H1 (cell line): Measurements from ENCODE around the gene DMBT1. TPM values are rescaled to one million over a fixed set of nuclear protein-coding genes. Genes with fewer than 3 reads are reported as not detected.

Experiments used
- CHD7 ChIP-seq: fragments of 300-600 bp; sonication (generic); IDR thresholded peaks from 2 replicates; pipeline ENCODE4 v1.7.1; 2012; ENCODE audit warnings: low read length, moderate library complexity, mild to moderate bottlenecking, inconsistent platforms; ENCODE audit not compliant: insufficient replicate concordance
- GTF2F1 ChIP-seq: IDR thresholded peaks from 2 replicates; pipeline ENCODE4 v1.6.1; 2012; ENCODE audit warnings: low read depth, low read length, improper control_type of control experiment, borderline replicate concordance
- JUN ChIP-seq: IDR thresholded peaks from 2 replicates; pipeline ENCODE4 v1.6.1; 2011; ENCODE audit warnings: low read depth, mild to moderate bottlenecking, improper control_type of control experiment, low read length
- NRF1 ChIP-seq: IDR thresholded peaks from 2 replicates; pipeline ENCODE4 v1.6.1; 2011; ENCODE audit warnings: mild to moderate bottlenecking, low read depth, low read length, improper control_type of control experiment
- PHF8 ChIP-seq: fragments of 200-600 bp; sonication (generic); conservative IDR thresholded peaks from 2 replicates; pipeline ENCODE4 v1.7.1; 2012; ENCODE audit warnings: low read depth, mild to moderate bottlenecking, inconsistent platforms, low read length, moderate library complexity
- RAD21 ChIP-seq, 2 experiments: IDR thresholded peaks in 1 of 2; conservative IDR thresholded peaks in 1 of 2; 2 replicates each; pipeline ENCODE4 v1.6.1; 2011; ENCODE audit warnings: low read depth in 2 of 2, low read length in 2 of 2, improper control_type of control experiment in 1 of 2, inconsistent platforms in 1 of 2, mild to moderate bottlenecking in 1 of 2, moderate library complexity in 1 of 2
- RNF2 ChIP-seq: fragments of 200-900, 300-1000 bp; sonication (generic); IDR thresholded peaks from 2 replicates; pipeline ENCODE4 v1.7.1; 2016; ENCODE audit warnings: borderline replicate concordance, low read depth, mild to moderate bottlenecking, antibody characterized with exemption, low read length; ENCODE audit not compliant: poor library complexity, severe bottlenecking; ENCODE audit errors: missing control alignments
- SP4 ChIP-seq: IDR thresholded peaks from 2 replicates; pipeline ENCODE4 v1.6.1; 2012; ENCODE audit warnings: low read length, inconsistent platforms
- TAF1 ChIP-seq: IDR thresholded peaks from 2 replicates; pipeline ENCODE4 v1.6.1; 2011; ENCODE audit warnings: mild to moderate bottlenecking, low read depth, low read length
- YY1 ChIP-seq: IDR thresholded peaks from 2 replicates; pipeline ENCODE4 v1.6.1; 2011; ENCODE audit warnings: low read depth, mild to moderate bottlenecking, low read length
- polyA plus RNA-seq, 7 experiments: library from polyadenylated mRNA; depleted of rRNA in 3 of 7; stranded (reverse) in 5 of 7; unstranded in 2 of 7; fragments of >200 nt in 5 of 7; fragments of 200-250 nt in 2 of 7; gene quantifications; 1 replicate in 5 of 7; 2 replicates in 1 of 7; 4 replicates in 1 of 7; pipeline versions ENCODE4 v1.2.1 to v1.2.3, GENCODE V29; 2011 to 2013; ENCODE audit warnings: missing spikeins in 2 of 7, mixed read lengths in 2 of 7
- total RNA-seq: library from RNA; stranded (reverse); fragmentation: NEBNext Ultra II Directional; extraction: Animal tissue kit (Norgen Biotek cat#: 25700); gene quantifications from 2 replicates; pipeline ENCODE4 v1.2.1, GENCODE V29; 2021
- TF ChIP-seq, protein P1 (sequence below): IDR thresholded peaks from 2 replicates; pipeline ENCODE4 v1.6.1; 2012; ENCODE audit warnings: inconsistent platforms

The DMBT1 gene
- total and polyA plus RNA-seq, 2 of the 8 experiments (the other 6 are each of a cell fraction or from before 2014, with no cell fraction given): 0.03 TPM; not detected in 1

GRCh38 chr10:122659651-122660050 is 99.1 kb downstream of the DMBT1 start (continued):
- TF ChIP-seq CHD7: no peak
- TF ChIP-seq JUN: no peak
- TF ChIP-seq RAD21 (IDR thresholded peaks at IDR 0.05 in 1 of 2, conservative IDR thresholded peaks at IDR 0.05 in 1 of 2; ENCODE audit: low read depth in 2 of 2, low read length in 2 of 2): no peak
- no peak for TF ChIP-seq GTF2F1
- no peak for TF ChIP-seq RNF2
- no peak for TF ChIP-seq NRF1
- TF ChIP-seq YY1: no peak
- no peak for TF ChIP-seq SP4
- no peak for TF ChIP-seq TAF1
- TF ChIP-seq, protein P1, sequence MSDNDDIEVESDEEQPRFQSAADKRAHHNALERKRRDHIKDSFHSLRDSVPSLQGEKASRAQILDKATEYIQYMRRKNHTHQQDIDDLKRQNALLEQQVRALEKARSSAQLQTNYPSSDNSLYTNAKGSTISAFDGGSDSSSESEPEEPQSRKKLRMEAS: no peak
- no peak for TF ChIP-seq PHF8
- TF ChIP-seq, all 59 proteins: peak for 0
